Left ventricle myocardium inferior (tissue), 1 donor: Measurements from ENCODE around the gene NSMCE4A. TPM values are rescaled to one million over a fixed set of nuclear protein-coding genes. Genes with fewer than 3 reads are reported as not detected.
"Not testable (repeated sequence)": the region's sequence is repeated elsewhere in the genome, so short reads cannot be mapped to it uniquely, and the experiment has no call there.

Experiments used
- DNase-seq: peaks from one replicate; pipeline ENCODE4 v3.0.0-alpha.2; 2020
- H3K27ac ChIP-seq: fragments of 200-600 bp; replicated peaks from 2 replicates; pipeline ENCODE4 v1.8.0; 2021
- H3K27me3 ChIP-seq: fragments of 200-600 bp; 2 replicates; pipeline ENCODE4 v1.8.0; 2021; ENCODE audit warnings: low read depth
- H3K36me3 ChIP-seq: fragments of 200-600 bp; 2 replicates; pipeline ENCODE4 v1.8.0; 2021
- H3K4me1 ChIP-seq: fragments of 200-600 bp; 2 replicates; pipeline ENCODE4 v1.8.0; 2021
- H3K4me3 ChIP-seq: fragments of 200-600 bp; 2 replicates; pipeline ENCODE4 v1.8.0; 2021; ENCODE audit warnings: mild to moderate bottlenecking, moderate library complexity
- H3K9me3 ChIP-seq: fragments of 200-600 bp; replicated peaks from 2 replicates; pipeline ENCODE4 v1.8.0; 2021
- intact Hi-C: fragments of 100-400 bp; cut with micrococcal nuclease; formaldehyde crosslinking; loops from one replicate; pipeline ENCODE4 v1.11.0; 2022
- total RNA-seq: library from RNA; stranded (reverse); fragmentation: NEBNext Ultra II Directional; extraction: Animal tissue kit (Norgen Biotek cat#: 25700); gene quantifications from one replicate; pipeline ENCODE4 v1.2.1, GENCODE V29; 2021
- TF ChIP-seq, protein P1 (sequence below): fragments of 200-600 bp; IDR thresholded peaks from 2 replicates; pipeline ENCODE4 v1.8.0; 2021; ENCODE audit warnings: antibody characterized with exemption, mild to moderate bottlenecking, borderline replicate concordance
- donor health status: DM: no; HTN: yes; CAD: no; lungs with severe emphysema.

NSMCE4A gene
- total RNA-seq, 1 donor from 2014 or later = 24.1 TPM

DNA sequence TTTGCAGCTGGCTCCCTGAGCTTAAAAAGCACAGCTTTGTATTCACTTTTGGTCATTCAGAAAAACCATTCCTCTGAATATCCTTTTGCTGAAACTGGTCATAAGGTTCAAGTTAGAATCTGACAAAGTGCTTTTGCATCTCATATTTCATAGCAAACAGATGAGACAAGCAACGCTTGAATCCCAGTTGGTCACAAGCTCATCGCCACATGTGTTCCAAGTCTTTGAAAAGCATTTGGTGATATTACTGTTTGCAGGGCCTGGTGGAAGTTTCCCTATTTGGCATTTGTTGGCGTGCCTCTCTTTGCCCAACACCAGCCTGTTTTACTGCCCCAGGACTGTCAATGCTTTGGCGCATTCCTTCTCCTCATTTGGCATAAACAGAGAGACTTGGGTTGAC, 24.3 kb upstream of the NSMCE4A start:
- Histone ChIP-seq H3K27ac (peak overlapping the region; percentile 83), H3K4me1 (peaks cover 36% of the 10 kb centered on the region)

DNA sequence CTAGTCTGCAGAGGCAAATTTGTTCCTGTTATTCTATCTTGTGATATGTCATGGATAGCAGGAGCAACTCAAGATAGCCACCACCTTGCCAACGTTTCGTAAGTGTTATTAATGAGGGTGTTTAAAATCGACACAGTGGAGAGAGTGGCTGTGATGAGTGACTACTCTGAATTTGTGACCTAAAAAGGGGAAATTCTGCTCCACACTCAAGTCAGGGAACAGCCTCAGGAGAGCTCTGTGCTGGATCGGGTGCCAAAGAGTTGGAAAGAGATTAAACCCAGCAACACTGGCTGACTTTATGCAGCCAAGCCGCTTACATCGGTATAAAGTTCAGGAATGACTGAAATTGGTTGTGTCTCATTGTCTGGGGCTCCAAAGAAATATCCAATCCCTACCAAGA, 23.4 kb upstream of the NSMCE4A start:
- peak overlapping the region; percentile 59 for H3K4me3 ChIP-seq
- peak overlapping the region; percentile 83 for H3K27ac ChIP-seq
- peaks cover 44% of the 10 kb centered on the region for H3K4me1 ChIP-seq
- peaks cover 28% of the 10 kb centered on the region for H3K9me3 ChIP-seq
- TF ChIP-seq, protein P1, sequence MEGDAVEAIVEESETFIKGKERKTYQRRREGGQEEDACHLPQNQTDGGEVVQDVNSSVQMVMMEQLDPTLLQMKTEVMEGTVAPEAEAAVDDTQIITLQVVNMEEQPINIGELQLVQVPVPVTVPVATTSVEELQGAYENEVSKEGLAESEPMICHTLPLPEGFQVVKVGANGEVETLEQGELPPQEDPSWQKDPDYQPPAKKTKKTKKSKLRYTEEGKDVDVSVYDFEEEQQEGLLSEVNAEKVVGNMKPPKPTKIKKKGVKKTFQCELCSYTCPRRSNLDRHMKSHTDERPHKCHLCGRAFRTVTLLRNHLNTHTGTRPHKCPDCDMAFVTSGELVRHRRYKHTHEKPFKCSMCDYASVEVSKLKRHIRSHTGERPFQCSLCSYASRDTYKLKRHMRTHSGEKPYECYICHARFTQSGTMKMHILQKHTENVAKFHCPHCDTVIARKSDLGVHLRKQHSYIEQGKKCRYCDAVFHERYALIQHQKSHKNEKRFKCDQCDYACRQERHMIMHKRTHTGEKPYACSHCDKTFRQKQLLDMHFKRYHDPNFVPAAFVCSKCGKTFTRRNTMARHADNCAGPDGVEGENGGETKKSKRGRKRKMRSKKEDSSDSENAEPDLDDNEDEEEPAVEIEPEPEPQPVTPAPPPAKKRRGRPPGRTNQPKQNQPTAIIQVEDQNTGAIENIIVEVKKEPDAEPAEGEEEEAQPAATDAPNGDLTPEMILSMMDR = no peak
- intact Hi-C loops = no loop called here
- H3K27me3 ChIP-seq = no peaks in the 10 kb centered on the region
- peaks cover 13% of the 10 kb centered on the region for H3K36me3 ChIP-seq
- DNase-seq = no peak

More for the DNA sequence above, 24.3 kb upstream of the NSMCE4A start:
- Histone ChIP-seq H3K36me3 (peaks cover 13% of the 10 kb centered on the region), H3K4me3 (peak overlapping the region; percentile 59), H3K9me3 (peaks cover 29% of the 10 kb centered on the region), H3K27me3 (no peaks in the 10 kb centered on the region)
- TF ChIP-seq, protein P1 = no peak
- DNase-seq = no peak
- intact Hi-C loops = no loop called here

DNA sequence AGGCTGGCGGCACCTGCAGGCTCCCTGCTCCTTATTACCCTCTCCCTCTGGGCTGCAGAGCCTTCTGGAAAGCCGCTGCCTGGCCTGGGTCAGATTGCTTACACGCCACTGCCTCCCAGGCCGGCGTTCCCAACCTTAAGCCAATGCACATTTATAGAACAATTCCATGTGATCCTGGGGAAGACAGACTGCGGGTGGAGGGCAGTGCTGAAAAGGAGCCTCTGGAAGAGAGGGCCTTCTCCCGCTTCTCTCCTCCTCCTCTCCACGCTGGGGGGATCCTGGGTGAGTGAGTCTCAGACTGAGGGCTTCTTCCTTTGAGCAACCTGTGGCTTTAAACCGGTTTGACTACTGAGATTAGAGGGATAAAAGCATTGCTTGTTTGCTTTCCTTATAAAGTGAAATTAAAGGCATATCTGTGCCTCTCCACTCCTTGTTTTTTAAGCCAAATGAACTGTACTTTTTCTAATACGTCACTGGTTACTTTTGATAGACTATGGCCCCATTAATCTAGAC, 19.5 kb upstream of the NSMCE4A start:
- Histone ChIP-seq H3K27me3 (no peaks in the 10 kb centered on the region), H3K4me3 (peak overlapping the region; percentile 59), H3K36me3 (no peaks in the 10 kb centered on the region), H3K9me3 (no peaks in the 10 kb centered on the region), H3K27ac (peak overlapping the region; percentile 83), H3K4me1 (peaks cover 49% of the 10 kb centered on the region)
- TF ChIP-seq, protein P1 = no peak
- DNase-seq = peak; percentile 66
- intact Hi-C loops = no loop called here

DNA sequence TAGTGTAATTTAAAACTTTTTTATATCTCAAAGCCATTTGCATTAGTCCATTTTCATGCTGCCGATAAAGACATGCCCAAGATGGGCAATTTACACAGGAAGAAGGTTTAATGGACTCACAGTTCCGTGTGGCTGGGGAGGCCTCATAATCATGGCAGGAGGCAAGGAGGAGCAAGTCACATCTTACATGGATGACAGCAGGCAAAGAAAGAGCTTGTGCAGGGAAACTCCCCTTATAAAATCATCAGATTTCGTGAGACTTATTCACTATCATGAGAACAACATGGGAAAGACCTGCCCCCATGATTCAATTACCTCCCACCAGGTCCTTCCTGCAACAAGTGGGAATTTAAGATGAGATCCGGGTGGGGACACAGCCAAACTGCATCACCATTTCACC, 16.7 kb upstream of the NSMCE4A start:
- H3K4me1 ChIP-seq = peaks cover 40% of the 10 kb centered on the region
- H3K36me3 ChIP-seq, H3K4me3 ChIP-seq, H3K27me3 ChIP-seq, intact Hi-C loops, DNase-seq, H3K27ac ChIP-seq, H3K9me3 ChIP-seq: not testable (repeated sequence)

DNA sequence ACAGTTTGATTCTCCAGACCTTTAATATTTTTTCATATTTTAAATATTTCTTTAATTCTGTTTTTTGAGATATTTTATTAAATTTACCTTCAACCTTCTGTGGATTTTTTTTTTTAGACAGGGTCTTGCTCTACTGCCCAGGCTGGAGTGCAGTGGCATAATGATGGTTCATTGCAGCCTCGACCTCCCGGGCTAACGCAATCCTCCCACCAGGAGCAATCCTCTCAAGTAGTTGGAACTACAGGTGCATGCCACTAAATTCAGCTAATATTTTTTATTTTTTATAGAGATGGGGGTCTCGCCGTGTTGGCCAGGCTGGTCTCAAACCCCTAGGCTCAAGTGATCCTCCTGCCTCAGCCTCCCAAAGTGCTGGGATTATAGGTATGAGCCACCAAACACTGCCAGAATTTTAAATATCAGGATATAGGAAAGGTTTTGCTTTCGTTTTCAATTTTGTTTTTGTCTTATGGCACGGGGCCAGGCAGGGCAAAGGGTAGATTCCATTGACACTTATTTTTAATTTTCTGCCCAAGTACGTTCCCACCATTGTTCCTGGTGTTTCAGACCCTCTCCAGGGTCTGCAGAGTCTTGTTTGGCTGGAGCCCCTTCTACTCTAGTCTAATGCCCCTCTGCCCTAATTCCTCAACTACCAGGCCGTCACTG, 15.1 kb upstream of the NSMCE4A start:
- DNase-seq = no peak
- Histone ChIP-seq H3K27me3 (no peaks in the 10 kb centered on the region), H3K36me3 (no peaks in the 10 kb centered on the region), H3K27ac (peak overlapping the region; percentile 47), H3K4me1 (peaks cover 31% of the 10 kb centered on the region), H3K4me3 (peak overlapping the region; percentile 11), H3K9me3 (no peaks in the 10 kb centered on the region)
- TF ChIP-seq, protein P1 = no peak
- intact Hi-C loops = no loop called here
